Germinal center (tissue), 1 donor: ENCODE measurements around the gene MCAT.

ENCODE experiments used
- DNase-seq: peaks from one replicate; pipeline ENCODE4 v3.0.0; 2012; ENCODE audit warnings: mixed read lengths, low spot score

MCAT gene

DNA sequence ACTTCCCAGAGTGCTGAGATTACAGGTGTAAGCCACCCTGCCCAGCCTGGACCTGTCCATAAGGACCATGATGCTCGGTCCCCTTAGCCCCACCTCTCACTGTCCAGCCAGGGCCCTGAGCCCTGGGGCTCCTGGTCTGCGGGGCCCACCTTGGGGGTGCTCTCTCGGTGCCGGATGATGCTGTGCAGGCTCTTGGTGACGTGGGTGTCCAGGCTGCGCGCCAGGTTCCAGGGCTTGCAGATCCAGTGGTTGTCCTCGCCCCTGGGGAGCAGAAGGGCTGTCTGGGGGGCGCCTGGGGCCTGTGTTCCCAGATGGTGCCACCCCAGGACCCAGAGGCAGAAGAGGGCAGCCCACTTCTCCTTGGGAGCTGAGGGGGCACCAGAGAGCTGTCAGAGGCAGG lies 30.4 kb upstream of the MCAT start:
- DNase-seq: no peak

DNA sequence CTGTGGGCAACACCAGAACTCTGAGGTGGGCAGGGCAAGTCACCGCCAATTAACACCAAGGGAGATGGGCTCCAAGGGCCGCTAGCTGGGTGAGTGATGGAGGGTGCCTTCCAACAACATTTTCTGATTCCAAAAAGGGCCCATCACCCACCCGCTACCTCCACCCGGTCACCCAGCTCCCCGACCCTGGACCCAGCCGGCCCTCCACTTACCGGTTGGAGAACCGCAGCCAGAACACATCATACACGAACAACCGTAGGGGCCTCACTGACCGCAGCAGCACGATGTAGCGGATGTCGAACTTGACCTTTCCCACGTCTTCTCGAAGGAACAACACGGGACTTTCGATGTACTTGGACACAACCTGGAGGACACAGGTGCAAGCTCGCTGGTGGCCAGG lies 29.0 kb upstream of the MCAT start:
- no peak for DNase-seq

DNA sequence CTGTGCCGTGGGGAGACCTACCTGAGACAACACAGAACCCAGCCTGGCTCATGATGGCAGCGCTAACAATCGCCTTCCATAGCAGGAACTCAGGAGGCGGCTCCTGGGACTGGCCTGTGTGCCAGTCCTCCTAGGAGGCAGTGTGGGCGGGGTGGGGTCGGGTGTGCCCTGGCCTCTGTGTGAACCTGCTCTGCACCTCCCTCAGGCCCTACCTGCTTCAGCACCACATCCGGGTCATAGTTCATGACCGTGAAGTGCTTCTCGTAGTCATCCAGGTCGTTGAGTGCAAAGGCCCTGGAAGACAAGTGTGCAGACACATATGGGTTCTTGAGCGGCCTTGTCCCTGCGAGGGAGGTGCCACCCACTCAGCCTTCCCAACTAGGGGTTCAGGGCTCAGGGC lies 28.4 kb upstream of the MCAT start:
- DNase-seq: no peak

DNA sequence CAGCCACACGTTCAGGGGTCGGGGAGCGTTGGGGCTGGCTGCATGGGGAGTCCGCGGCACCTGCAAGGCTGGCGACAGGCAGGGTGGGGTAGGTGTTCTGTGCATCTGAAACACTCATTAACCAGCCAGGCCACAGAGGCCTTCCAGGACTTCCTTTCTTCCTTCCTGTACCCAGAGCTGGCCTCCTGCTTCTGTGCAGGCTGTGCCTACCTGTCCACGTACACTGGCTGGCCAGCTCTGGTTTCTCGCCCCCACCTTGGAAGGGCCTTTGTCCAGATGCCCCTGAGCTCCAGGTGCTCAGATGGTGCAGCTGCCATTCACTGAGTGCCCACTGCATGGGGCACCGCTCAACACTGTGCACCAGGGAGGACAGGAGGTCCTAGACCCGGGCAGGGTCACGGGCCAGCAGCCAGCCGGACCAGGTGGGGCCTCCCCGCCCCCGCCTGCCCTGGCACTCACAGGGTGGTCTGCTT lies 27.9 kb upstream of the MCAT start:
- DNase-seq: no peak

DNA sequence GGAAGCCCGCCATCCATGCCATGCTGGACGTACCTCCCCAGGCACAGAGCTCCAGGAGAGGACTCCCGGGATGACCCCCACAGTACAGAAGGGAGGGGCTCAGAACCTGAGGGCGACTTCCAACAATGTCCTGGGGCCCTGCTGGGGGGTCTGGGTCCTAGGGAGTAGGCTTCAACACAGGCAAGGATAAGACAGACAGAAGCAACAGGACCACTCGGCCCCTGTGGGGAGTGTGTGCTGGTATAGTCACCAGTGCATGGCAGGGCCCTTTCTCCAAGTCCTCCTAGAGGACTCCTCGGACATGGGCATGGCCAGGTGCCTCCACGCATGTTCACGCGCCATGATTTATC lies 26.9 kb upstream of the MCAT start:
- DNase-seq: no peak

DNA sequence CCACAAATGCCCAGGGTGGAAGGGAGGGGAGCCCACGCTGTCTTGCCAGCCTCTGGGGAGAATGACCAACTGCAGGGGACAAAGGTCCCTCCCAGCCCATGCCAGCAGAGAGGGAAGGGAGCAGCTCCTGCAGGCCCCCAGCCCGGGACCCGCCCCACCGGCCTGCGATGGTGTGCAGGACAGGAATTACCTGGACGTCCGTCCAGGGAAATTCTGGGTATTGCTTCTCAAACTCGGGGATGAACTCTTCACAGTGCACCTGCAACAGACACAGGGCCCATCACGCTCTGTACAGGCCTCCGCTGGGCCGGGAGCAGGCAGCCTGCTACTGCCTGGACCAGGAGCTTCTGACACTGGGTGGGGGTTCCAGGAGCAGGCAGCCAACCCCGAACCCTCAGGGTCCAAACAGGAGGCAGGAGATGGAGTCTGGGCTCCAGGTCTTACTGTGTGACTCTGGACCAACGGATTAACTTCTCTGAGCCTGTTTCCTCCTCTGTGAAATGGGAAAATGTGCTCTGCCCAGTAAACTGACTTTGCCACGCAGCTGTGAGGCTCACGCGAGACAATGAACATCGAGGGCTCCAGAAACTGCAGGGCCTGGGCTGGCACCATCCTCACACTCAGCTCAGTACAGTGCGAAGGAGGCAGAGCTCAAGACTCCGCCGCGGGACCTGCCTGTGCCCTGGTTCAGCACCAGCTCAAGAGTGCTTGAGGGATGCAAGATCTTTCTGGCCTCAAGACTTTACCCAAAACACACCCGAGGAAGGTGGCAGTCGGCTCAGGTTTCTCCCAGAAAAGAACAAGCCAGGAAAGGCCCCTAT lies 26.3 kb upstream of the MCAT start:
- no peak for DNase-seq

DNA sequence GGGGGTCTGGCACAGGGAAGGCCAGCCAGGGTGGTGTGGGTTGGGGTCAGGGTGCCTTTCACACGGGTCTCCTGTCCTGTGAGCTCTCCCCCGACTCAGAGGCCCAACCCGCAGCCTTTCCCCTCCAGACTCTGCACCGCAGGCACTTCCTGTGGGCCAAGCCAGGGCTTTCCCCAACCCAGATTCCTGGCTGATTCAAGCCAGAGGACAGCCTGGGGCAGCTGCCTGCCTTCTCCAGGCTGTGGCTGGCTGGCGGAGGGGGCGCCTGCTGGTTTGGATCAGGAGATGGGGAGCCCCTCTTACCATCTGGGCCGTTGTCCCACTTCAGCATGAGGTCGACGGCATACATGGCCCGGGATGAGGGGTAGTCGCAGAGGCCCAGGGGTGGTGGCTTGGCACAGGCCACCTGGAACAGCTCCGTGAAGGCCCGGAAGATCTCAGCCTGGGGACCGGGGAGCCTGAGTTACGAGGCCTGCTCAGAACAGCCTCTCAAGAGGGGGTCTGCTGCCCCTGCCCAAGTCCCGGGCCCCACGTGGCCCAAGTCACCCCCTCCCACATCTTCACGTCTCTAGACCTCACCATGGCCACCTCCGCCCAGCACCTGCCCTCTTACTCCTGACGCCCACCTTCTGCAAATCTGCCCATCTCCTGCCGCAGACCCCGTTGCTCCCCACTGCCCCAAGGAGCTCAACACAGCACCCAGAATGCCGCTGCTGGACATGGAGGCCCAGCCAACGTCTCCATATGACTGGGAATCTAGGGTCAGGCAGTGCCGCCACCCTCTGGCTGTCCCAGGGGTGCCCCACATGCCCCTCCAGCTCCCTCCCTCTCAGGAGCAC lies 25.5 kb upstream of the MCAT start:
- DNase-seq: no peak

DNA sequence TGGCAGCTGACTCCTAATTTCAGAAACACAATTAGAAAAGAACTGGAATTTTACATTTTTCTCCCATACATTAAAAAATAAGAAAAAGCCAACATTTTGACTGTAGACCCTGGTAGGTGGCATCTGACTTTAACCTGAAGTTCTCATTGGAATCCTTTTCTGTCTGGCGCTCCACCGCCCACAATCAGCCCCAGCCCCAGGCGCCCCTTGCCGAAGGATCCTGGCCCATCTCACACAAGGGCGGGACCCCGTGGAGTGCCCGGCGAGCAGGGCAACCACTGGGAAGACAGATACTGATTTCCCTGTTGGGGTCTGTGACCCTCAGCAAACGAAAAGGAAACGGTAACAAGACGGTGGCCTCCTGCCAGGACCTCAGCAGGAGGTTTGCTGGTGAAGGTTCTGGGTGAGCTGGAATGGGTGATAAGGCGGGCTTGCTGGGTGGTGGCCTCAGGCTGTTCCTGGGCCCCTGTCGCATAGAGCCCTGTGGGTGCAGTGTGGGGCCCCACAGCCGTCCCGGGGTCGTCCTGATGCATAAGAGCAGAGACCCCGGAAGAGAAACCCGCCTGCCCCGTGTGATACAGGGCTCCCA lies 23.9 kb upstream of the MCAT start:
- DNase-seq: no peak

DNA sequence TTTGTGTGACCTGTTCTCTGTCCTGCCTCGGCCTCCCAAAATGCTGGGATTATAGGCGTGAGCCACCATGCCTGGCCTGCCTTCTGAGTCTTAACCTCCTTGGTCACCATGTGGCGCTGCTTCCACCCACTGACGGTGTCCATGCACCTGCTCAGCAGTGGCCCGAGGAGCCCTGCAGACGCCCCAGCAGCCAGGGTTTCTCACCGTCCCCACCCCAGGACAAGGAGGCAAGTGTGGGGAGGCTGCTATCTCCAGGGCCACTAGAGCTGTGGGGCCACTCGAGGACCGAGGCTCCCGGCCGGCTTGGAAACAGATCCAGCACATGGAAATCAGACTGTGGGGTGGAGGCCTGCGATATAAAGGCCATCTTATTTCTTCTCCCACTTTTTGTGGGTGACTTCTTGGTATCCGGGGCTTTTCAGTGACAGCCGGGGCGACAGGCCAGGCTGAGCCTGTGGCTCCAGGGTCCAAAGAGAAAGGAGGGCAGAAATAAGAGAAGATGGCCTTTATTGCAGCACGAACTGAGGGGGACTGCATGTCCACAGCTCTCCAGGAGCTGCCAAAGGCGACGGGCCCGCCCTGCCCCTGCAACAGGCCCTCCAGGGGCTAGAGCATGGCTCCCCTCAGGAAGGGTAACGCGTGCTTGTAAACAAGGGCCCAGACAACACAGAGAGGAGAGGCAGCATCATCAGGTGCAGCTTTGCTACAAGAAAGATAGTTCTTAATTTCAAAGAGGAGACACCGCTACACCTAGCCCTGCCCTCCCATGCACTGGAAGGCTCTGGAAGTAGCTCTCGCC lies 23.1 kb upstream of the MCAT start:
- DNase-seq: no peak

DNA sequence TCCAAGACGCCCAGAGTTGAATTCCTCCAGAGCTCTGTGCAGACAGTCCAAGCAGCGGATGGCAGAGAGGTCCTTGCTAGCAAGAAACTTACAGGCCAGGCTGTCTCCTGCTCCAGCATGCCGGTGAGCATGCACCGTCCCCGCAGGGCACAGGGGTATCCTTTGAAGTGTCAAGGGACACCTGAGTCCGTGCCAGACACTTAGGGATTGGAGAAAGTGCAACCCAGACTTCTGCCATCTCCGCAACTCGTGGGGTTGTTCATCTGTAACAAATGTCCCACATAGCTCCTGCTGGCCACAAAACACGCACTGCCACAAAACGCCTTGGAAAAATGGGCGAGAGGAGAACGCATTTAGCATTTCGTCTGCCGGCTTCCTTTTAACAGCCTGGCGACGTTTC lies 21.4 kb upstream of the MCAT start:
- no peak for DNase-seq

DNA sequence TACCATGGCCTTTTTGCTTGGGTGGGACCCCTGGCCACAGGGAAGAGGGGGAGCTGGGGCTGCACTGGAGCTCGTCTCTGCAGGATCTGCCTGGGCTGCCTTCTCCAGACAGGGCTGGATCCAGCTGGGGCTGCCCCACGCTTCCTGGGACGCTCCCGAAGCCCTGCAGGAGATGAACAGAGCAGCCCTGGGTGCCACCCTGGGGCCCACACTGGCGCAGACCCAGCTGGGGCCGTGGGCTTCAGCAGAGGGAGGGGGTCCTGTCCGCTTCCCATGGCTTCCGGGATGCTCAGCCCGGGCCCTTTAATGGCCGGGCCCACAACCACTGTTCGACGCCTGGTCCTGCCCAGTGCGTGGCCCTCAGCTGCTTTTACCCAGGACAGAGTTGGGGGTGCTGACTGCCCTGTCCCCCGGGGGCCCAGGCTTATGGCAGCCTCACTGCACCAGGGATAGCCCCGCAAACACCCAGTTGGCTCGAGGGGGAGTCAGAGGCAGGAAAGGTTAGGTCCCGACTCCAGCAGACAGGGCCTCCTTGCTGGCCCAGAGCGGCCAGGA lies 20.1 kb upstream of the MCAT start:
- DNase-seq: no peak

DNA sequence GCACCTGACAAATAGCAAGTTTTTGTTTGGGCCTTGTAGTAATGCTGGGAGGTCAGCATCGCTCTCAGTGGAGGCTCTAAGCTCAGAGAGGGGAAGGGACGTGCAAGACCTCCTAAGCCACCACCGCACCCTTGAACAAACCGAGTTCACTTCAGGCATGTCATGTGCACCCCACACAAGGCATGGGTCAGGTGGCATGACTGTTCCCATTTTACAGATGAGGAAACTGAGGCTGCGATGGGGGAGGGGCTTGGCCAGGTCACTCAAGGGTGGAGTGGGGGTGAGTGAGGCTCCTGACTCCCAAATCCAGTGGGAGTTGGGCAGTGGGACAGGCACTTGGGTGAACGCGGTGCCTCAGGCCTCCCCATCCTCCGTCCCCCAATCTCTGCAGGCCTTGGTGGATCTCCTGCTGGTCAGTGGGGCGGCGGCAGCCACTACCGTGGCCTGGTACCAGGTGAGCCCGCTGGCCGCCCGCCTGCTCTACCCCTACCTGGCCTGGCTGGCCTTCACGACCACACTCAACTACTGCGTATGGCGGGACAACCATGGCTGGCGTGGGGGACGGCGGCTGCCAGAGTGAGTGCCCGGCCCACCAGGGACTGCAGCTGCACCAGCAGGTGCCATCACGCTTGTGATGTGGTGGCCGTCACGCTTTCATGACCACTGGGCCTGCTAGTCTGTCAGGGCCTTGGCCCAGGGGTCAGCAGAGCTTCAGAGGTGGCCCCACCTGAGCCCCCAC lies 19.4 kb upstream of the MCAT start:
- DNase-seq: no peak

DNA sequence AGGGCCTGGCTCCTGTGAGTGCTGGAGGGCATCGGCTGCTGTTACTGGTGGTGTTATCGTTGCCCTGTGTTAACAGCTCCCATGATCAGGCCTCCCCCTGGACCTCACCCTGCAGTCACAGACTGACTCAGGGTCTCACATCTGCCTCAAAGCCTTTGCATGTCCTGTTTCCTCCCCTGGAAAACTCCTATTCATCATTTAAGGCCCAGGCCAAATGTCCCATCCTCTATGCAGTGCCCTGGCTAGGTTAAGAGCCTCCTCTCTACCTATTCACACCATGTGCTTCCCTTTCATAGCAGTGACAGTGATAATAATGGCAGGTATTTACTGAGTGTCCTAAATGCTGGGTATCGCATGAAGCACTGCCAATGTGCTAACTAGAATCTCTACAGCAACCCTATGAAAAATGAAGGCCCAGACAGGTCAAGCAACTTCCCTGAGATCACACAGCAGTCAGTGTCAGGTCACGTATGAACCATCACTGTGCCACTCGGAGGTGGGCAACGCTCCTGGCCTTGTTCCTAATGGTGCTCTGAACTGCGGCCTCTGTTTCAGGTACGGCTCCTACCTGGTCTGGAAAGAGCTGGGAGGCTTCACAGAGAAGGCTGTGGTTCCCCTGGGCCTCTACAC lies 17.4 kb upstream of the MCAT start:
- DNase-seq: no peak

DNA sequence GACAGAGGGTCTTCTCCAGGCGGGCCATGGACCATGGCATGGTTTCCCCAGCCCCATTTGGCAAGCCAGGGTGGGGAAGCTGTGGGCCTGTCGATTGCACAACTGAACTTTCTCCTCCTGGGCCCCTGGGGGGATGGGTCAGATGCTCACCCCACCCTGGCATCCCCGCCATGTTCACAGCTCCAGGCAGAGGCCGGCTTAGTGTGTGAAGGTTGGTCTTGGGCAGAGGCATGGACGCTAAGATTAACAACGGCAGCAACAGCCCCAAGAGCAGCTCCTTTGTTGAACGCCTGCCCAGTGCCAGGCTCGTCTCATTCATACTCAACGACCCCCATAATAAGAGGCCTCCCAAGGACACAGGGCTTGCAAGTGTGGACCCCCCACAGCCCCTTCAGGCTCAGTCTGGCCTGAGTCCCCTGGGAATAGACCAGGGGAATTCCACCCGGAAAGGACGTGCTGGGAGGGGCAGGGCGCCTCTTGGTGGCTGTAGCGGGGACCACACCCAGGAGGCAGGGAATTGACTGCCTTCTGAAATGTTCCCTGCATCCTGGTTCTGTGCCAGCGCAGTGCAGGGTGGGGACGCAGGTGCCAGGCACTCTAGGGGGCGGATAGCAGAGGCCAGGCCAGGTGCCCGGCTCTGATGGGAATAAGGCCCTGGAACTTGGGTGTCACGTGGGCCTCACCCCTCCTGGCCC lies 16.4 kb upstream of the MCAT start:
- DNase-seq: no peak

DNA sequence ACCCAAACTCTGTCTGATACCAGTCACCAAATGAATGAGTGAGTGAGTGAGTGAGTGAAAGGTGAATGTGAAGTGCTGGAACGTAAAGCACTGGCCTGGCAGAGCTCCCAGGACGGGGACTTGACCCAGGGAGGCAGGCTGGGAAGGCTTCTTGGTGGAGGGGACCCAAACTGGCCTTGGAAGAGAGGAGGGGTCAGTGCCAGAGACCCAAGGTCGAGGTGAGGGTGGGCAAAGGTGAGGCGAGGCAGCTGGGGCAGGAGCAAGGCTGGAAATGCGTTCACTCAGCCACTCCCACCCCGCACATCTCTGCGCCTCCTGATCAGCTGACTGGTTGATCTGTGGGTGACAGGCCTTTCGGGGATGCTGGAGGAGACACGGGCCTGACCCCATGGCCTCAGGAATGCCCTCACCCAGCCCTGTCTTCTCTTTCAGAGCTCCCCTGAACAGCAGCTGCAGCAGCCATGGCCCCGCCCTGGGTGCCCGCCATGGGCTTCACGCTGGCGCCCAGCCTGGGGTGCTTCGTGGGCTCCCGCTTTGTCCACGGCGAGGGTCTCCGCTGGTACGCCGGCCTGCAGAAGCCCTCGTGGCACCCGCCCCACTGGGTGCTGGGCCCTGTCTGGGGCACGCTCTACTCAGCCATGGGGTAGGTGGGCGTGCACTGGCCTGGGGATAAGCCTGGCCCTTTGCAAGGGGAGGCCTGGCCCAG lies 15.7 kb upstream of the MCAT start:
- DNase-seq: no peak

DNA sequence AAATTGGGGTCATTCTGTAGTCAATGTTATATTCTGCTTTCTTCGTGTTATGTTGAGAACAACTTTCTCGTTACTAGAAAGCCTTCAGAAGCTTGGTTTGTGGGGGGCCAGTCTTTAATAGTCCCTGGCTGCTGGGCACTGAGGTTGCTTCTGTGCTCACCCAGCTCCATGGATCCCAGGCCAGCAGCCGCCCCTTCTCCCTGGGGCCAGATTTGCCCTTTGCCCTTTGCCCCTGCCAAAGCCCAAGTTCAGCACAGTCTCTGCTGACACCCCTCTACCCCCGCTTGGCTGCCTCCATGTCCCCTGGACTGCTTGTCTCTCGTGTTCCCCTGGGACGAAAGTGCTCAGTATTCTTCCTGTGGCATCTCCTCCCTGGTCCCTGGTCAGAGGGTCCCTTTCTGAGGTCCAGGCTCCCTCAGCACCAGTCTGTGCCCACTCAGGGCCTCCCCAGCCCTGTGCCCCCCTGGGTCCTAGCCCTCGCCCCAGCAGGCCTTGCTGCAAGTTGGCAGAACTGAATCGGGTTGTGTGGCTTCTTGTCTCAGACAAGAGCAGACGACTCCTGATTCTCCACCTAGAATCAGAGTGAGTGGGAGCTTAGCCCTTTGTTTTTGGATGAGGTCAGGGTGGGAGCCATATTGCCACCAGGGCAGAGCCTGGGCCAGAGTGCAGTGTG lies 14.8 kb upstream of the MCAT start:
- DNase-seq: no peak

DNA sequence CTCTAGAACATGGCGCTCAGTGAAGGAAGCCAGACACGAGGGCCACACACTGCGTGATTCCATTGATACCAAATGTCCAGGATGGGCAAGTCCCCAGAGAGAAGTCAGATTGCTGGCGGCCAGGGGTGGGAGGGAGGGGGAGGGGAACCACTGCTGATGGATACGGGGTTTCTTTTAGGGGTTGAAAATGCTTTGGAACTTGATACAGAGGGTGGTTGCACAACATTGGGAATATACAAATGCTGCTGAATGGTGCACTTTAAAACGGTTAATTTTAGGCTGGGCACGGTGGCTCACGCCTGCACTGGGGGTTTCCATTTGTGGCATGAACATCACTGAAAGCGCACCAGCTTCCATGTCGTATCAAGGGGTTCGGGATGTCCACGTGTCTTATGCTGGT lies 13.2 kb upstream of the MCAT start:
- no peak for DNase-seq

DNA sequence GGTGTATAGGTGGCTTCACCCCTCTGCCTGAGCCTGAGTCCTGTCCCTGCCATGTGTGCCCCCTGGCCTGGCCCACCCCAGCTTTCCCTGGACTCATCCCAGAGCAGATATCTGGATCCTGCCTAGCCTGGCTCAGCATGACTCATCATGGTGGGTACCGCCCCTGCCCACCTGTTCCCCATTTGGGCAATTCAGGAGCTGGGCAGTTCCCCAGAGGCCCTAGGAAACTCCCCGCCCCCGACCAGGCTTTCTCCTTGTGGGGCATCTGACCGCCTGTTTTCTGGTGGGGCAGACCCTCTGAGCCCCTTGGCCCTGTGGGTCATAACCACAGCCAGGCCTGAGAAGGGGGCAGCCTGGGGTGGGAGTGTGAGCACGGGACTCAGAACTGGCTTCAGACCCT lies 12.6 kb upstream of the MCAT start:
- no peak for DNase-seq
